ENCODE measurements around the gene LMO1.

DNA sequence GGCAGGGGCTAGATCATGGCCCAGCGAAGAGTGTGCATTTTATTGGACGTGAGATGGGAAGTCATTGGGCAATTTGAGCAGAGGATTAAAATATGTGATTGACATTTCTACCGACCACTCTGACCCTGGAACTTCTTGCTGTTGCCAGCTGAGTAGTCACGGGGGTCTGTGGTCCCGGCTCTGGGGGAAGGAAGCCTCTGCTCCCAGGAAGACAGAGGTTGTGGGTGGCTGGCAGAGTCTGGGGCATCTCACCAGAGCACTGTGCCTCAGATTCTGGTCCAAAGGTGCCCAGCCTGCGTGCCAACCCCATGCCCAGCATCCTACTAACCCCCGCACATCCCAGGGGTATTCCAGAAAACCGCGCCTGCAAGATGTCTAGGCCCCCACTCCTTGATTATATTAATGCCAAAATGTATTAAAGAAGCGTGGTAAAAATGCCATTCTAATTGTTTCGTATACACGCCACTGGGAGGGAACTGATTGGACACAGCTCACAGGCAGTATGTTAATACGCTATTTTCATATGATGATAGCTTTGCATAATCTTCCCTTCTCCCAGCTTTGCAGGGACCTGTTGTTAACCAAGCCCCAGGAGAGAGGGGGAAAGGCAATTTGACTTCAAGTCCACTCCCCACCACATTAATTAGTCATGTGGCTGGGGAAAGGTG, 25.3 kb upstream of the LMO1 start:
- TF ChIP-seq POLR2A (IDR thresholded peaks at IDR 0.05) = no peak
- TF ChIP-seq, protein P1, sequence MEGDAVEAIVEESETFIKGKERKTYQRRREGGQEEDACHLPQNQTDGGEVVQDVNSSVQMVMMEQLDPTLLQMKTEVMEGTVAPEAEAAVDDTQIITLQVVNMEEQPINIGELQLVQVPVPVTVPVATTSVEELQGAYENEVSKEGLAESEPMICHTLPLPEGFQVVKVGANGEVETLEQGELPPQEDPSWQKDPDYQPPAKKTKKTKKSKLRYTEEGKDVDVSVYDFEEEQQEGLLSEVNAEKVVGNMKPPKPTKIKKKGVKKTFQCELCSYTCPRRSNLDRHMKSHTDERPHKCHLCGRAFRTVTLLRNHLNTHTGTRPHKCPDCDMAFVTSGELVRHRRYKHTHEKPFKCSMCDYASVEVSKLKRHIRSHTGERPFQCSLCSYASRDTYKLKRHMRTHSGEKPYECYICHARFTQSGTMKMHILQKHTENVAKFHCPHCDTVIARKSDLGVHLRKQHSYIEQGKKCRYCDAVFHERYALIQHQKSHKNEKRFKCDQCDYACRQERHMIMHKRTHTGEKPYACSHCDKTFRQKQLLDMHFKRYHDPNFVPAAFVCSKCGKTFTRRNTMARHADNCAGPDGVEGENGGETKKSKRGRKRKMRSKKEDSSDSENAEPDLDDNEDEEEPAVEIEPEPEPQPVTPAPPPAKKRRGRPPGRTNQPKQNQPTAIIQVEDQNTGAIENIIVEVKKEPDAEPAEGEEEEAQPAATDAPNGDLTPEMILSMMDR (IDR thresholded peaks at IDR 0.05) = no peak

All from testis (tissue), 2 donors.